Upper lobe of right lung (tissue), 1 donor: Measurements from ENCODE around the gene SMIM24. TPM values are rescaled to one million over a fixed set of nuclear protein-coding genes. Genes with fewer than 3 reads are reported as not detected.
"Not testable (repeated sequence)": the region's sequence is repeated elsewhere in the genome, so short reads cannot be mapped to it uniquely, and the experiment has no call there.

Source experiments
- ATAC-seq: fragments of 200-7000 bp; cut with Tn5 transposase; one replicate; pipeline ENCODE4 v1.9.1; 2020; ENCODE audit warnings: mild to moderate bottlenecking, moderate library complexity
- DNase-seq: peaks from one replicate; pipeline ENCODE4 v3.0.0-alpha.2; 2020
- H3K27ac ChIP-seq: fragments of 200-600 bp; one replicate; pipeline ENCODE4 v1.8.0; 2022
- H3K27me3 ChIP-seq: fragments of 200-600 bp; one replicate; pipeline ENCODE4 v1.8.0; 2022; ENCODE audit warnings: mild to moderate bottlenecking
- H3K36me3 ChIP-seq: fragments of 200-600 bp; one replicate; pipeline ENCODE4 v1.8.0; 2022
- H3K4me1 ChIP-seq: fragments of 200-600 bp; one replicate; pipeline ENCODE4 v1.8.0; 2022
- H3K4me3 ChIP-seq: fragments of 200-600 bp; one replicate; pipeline ENCODE4 v1.8.0; 2022; ENCODE audit warnings: mild to moderate bottlenecking
- H3K9me3 ChIP-seq: fragments of 200-600 bp; one replicate; pipeline ENCODE4 v1.8.0; 2022
- intact Hi-C: fragments of 100-400 bp; cut with DNase I; formaldehyde crosslinking; loops from one replicate; pipeline ENCODE4 v1.11.0; 2022
- total RNA-seq: library from RNA; stranded (reverse); fragmentation: NEBNext Ultra II Directional; extraction: Animal tissue kit (Norgen Biotek cat#: 25700); gene quantifications from one replicate; pipeline ENCODE4 v1.2.1, GENCODE V29; 2021
- TF ChIP-seq, protein P1 (sequence below): fragments of 200-600 bp; IDR thresholded peaks from one replicate; pipeline ENCODE4 v1.8.0; 2022; ENCODE audit warnings: antibody characterized with exemption
- donor health status: DM: no; HTN: yes; CAD: no; lungs with severe emphysema.

The SMIM24 gene
- total RNA-seq, 1 donor from 2014 or later = not detected

DNA sequence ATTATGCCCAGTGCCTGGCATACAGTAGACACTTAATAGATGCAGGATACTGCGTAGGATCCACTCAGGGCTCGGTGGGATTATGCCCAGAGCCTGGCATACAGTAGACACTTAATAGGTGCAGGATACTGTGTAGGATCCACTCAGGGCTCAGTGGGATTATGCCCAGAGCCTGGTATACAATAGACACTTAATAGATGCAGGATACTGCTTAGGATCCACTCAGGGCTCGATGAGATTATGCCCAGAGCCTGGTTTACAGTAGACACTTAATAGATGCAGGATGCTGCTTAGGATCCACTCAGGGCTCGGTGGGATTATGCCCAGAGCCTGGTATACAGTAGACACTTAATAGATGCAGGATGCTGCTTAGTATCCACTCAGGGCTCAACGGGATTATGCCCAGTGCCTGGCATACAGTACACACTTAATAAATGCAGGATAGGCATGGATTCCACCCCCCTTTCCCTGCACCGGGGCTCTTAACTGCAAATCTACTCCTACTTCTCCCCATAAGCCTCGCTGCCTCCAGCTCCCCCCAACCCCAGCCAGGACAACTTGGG is 24.9 kb downstream of the SMIM24 start:
- DNase-seq (no peak), ATAC-seq (no peak)
- Histone ChIP-seq H3K9me3 (no peaks in the 10 kb centered on the region), H3K36me3 (peaks cover 69% of the 10 kb centered on the region), H3K4me3 (no peak overlapping the region), H3K4me1 (peaks cover 27% of the 10 kb centered on the region), H3K27ac (no peak overlapping the region), H3K27me3 (no peaks in the 10 kb centered on the region)
- TF ChIP-seq, protein P1, sequence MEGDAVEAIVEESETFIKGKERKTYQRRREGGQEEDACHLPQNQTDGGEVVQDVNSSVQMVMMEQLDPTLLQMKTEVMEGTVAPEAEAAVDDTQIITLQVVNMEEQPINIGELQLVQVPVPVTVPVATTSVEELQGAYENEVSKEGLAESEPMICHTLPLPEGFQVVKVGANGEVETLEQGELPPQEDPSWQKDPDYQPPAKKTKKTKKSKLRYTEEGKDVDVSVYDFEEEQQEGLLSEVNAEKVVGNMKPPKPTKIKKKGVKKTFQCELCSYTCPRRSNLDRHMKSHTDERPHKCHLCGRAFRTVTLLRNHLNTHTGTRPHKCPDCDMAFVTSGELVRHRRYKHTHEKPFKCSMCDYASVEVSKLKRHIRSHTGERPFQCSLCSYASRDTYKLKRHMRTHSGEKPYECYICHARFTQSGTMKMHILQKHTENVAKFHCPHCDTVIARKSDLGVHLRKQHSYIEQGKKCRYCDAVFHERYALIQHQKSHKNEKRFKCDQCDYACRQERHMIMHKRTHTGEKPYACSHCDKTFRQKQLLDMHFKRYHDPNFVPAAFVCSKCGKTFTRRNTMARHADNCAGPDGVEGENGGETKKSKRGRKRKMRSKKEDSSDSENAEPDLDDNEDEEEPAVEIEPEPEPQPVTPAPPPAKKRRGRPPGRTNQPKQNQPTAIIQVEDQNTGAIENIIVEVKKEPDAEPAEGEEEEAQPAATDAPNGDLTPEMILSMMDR = no peak
- intact Hi-C loops = no loop called here

DNA sequence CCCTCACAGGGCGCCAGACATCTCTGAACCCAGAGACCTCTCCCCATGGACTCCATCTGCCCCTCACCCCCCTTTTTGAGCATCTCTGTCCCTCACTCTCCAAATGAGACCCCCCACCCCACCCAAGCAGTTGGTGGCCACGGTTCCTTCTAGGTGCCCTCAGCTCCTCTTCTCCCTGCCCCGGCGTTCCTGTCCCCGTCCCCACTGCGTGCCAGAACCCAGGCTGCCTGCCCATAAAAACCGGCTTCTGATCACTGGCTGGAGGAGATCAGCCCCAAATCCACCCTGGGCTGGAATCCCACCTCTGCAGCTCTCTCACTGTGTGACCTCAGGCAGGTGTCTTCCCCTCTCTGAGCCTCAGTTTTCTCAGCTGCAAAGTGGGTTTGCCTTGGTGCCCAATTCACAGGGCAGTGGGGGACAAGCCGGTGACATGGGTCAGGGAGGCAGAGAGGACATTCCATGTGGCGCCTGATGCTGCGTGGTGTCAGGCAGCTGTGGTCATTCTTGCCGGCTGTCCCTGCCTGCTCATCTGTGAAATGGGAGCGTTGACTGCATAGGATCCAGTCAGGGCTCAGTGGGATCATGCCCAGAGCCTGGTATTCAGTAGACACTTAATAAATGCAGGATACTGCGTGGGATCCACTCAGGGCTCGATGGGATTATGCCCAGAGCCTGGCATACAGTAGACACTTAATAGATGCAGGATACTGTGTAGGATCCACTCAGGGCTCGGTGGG is 25.5 kb downstream of the SMIM24 start:
- no peak overlapping the region for H3K27ac ChIP-seq
- intact Hi-C loops = no loop called here
- no peaks in the 10 kb centered on the region for H3K27me3 ChIP-seq
- H3K36me3 ChIP-seq = peaks cover 68% of the 10 kb centered on the region
- ATAC-seq = no peak
- H3K4me1 ChIP-seq = peaks cover 25% of the 10 kb centered on the region
- H3K4me3 ChIP-seq = no peak overlapping the region
- TF ChIP-seq, protein P1 = no peak
- no peak for DNase-seq
- H3K9me3 ChIP-seq = no peaks in the 10 kb centered on the region

DNA sequence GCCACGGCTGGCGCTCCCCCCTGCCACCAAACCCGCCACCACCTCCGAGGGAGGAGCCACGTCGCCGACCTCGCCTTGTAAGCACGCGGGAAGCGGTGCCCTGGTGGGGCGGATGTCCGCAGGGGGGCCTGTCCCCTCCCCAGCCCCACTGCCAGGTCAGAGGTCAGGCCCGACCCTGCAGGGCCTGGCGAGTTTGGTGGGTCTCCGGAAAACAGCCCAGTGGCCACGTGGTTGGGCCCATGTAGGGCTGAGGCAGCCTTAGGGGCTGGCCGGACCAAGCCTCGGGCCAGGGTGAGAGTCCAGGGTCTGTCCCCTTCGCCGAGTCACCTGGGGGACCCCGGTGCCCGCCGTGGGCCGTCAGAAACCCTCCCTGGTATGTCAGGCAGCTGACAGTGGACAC is 26.5 kb downstream of the SMIM24 start:
- Histone ChIP-seq H3K9me3 (no peaks in the 10 kb centered on the region), H3K36me3 (peaks cover 76% of the 10 kb centered on the region), H3K4me3 (no peak overlapping the region), H3K4me1 (peaks cover 17% of the 10 kb centered on the region), H3K27ac (no peak overlapping the region), H3K27me3 (no peaks in the 10 kb centered on the region)
- intact Hi-C loops = no loop called here
- DNase-seq = no peak
- TF ChIP-seq, protein P1 = no peak
- no peak for ATAC-seq

DNA sequence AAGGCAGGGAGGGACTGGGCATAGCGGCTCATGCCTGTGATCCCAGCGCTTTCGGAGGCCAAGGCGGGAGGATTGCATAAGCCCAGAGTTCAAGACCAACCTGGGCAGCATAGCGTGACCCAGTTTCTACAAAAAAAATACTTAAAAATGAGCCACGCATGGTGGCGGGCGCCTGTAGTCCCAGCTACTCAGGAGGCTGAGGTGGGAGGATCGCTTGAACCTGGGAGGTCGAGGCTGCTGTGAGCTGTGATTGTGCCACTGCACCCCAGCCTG is 27.4 kb downstream of the SMIM24 start:
- H3K9me3 ChIP-seq, H3K4me3 ChIP-seq, H3K27me3 ChIP-seq, intact Hi-C loops, H3K4me1 ChIP-seq, ATAC-seq, H3K27ac ChIP-seq, DNase-seq: not testable (repeated sequence)
- H3K36me3 ChIP-seq = peaks cover 85% of the 10 kb centered on the region

DNA sequence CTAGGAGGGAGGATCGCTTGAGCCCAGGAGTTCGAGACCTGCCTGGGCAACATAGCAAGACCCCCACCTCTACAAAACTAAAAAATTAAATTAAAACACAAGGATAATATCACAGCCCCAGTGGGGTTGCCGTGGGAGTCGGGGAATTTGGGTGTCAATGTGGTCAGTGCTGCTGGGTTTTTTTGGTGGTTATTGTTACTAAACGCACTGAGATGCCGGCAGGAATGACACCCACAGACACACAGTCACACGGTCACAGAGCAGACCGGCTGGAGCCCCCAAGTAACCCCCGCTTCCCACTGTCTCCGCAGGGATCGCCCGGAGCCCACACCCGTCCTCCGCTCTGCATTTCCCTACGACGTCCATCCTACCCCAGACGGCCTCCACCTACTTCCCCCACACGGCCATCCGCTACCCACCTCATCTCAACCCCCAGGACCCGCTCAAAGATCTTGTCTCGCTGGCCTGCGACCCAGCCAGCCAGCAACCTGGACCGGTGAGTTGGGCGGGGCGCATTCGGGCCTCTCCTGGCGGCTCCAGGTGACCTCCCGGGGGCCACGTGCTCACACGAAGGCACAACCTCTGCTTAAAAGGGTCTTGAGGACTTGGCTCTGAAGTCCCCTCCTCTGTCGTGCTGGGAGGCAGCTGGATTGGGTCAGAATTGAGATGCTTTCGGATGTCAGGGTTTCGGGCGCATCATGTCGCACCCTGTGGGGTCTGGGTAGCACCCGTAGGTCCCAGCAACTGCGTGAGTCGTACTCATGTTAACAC is 28.0 kb downstream of the SMIM24 start:
- Histone ChIP-seq H3K36me3 (peaks cover 88% of the 10 kb centered on the region), H3K27me3 (no peaks in the 10 kb centered on the region), H3K9me3 (no peaks in the 10 kb centered on the region), H3K4me1 (peaks cover 7% of the 10 kb centered on the region), H3K27ac (no peak overlapping the region), H3K4me3 (no peak overlapping the region)
- no peak for ATAC-seq
- TF ChIP-seq, protein P1 = no peak
- intact Hi-C loops = no loop called here
- DNase-seq = peak; percentile 62

DNA sequence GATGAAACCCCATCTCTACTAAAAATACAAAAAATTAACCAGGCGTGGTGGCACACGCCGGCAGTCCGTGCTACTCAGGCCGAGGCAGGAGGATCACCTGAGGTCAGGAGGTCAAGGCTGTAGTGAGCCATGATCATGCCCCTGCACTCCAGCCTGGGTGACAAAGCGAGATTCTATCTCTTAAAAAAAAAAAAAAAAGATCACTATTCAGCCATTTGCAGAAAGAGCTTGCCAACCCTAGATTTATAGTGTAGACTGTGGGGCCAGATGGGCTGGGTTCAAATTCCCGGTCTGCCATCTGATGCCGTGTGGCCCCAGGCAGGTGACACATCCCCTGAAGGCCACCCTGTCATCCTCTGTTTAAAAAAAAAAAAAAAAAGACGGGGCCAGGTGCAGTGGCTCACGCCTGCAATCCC is 28.9 kb downstream of the SMIM24 start:
- ATAC-seq (no peak), DNase-seq (no peak)
- Histone ChIP-seq H3K27me3 (no peaks in the 10 kb centered on the region), H3K36me3 (peaks cover 87% of the 10 kb centered on the region), H3K9me3 (no peaks in the 10 kb centered on the region), H3K4me3 (no peak overlapping the region), H3K4me1 (peaks cover 7% of the 10 kb centered on the region), H3K27ac (peak overlapping the region; percentile 42)
- intact Hi-C loops = no loop called here
- TF ChIP-seq, protein P1 = no peak
